Effector memory CD4-positive, alpha-beta T cell (primary cell): ENCODE results near the gene HELQ.

Experiments
- DNase-seq, 3 donors: peaks; one replicate each; pipeline ENCODE4 v3.0.0-alpha.2; 2020
- H3K27ac ChIP-seq: 2 replicates; pipeline ENCODE4 v1.7.0; 2013; ENCODE audit warnings: mild to moderate bottlenecking, low read length, moderate library complexity; ENCODE audit not compliant: insufficient read depth, poor library complexity, severe bottlenecking
- H3K27me3 ChIP-seq: replicated peaks from 2 replicates; pipeline ENCODE4 v1.7.0; 2013; ENCODE audit warnings: mild to moderate bottlenecking, low read length; ENCODE audit not compliant: insufficient read depth, control insufficient read depth, poor library complexity, severe bottlenecking
- H3K36me3 ChIP-seq: 2 replicates; pipeline ENCODE4 v1.7.0; 2013; ENCODE audit warnings: mild to moderate bottlenecking, low read length, moderate library complexity; ENCODE audit not compliant: control insufficient read depth, insufficient read depth
- H3K4me1 ChIP-seq: 2 replicates; pipeline ENCODE4 v1.7.0; 2013; ENCODE audit warnings: low read length, mild to moderate bottlenecking; ENCODE audit not compliant: control insufficient read depth, insufficient read depth, poor library complexity, severe bottlenecking
- H3K4me3 ChIP-seq: 2 replicates; pipeline ENCODE4 v1.7.0; 2013; ENCODE audit warnings: low read length, low read depth, mild to moderate bottlenecking; ENCODE audit not compliant: insufficient read depth, poor library complexity, severe bottlenecking
- H3K9me3 ChIP-seq: 2 replicates; pipeline ENCODE4 v1.7.0; 2013; ENCODE audit warnings: mild to moderate bottlenecking, low read length, moderate library complexity; ENCODE audit not compliant: control insufficient read depth

HELQ gene

GRCh38 chr4:83393908-83394307, 61.7 kb downstream of the HELQ start:
- H3K27ac ChIP-seq = no peak overlapping the region
- no peaks in the 10 kb centered on the region for H3K9me3 ChIP-seq
- no peak for DNase-seq
- H3K4me1 ChIP-seq = no peaks in the 10 kb centered on the region
- H3K36me3 ChIP-seq = no peaks in the 10 kb centered on the region
- H3K27me3 ChIP-seq = no peaks in the 10 kb centered on the region
- no peak overlapping the region for H3K4me3 ChIP-seq

- Histone ChIP-seq H3K36me3 (no peaks in the 10 kb centered on the region), H3K9me3 (no peaks in the 10 kb centered on the region), H3K4me1 (peaks cover 7% of the 10 kb centered on the region), H3K27ac (no peak overlapping the region), H3K4me3 (no peak overlapping the region), H3K27me3 (no peaks in the 10 kb centered on the region)
- no peak for DNase-seq
Measured at GRCh38 chr4:83392562-83392961, 63.1 kb downstream of the HELQ start.

GRCh38 chr4:83390944-83391343, 64.7 kb downstream of the HELQ start:
- H3K4me1 ChIP-seq = peaks cover 7% of the 10 kb centered on the region
- DNase-seq = no peak
- no peaks in the 10 kb centered on the region for H3K27me3 ChIP-seq
- no peaks in the 10 kb centered on the region for H3K9me3 ChIP-seq
- no peaks in the 10 kb centered on the region for H3K36me3 ChIP-seq
- H3K27ac ChIP-seq = no peak overlapping the region
- H3K4me3 ChIP-seq = no peak overlapping the region

- Histone ChIP-seq H3K4me1 (peaks cover 7% of the 10 kb centered on the region), H3K27ac (no peak overlapping the region), H3K27me3 (no peaks in the 10 kb centered on the region), H3K36me3 (no peaks in the 10 kb centered on the region), H3K4me3 (no peak overlapping the region), H3K9me3 (no peaks in the 10 kb centered on the region)
- no peak for DNase-seq
Measured at GRCh38 chr4:83389756-83390505, 65.7 kb downstream of the HELQ start.

DNA sequence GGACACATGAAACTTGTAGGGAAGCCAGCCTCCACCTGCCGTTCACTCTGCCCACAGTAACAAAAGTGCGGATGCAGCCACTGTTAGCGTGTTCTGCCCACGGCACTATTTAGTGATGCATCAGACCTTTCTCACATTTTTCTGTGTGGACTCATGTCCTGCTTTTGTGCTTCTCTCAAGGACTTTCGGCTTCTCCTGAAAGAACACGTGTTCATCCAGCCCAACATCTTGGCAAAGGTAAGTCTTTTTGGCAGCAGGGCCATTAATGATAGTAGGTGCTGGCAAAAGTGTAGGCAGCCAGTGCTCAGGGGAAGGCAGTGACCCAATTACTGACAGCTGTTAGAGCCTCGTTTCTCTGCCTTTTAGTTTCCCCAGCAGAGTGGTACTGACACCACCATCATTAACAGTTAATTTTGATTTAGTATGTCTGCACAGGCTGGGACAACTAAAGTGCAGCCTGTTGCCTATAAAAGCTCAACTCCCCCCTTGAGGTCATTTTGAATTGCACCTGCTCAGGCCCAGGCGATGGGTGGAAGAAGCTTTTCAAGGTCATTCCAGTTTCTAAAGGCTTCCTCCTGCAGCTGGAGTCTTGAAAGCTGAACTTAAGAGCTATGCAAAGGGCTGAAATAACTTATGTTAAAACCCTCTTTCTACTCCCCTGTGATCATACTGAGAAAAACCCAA, 66.4 kb downstream of the HELQ start:
- no peak for DNase-seq
- no peaks in the 10 kb centered on the region for H3K27me3 ChIP-seq
- H3K4me3 ChIP-seq = no peak overlapping the region
- H3K4me1 ChIP-seq = peaks cover 7% of the 10 kb centered on the region
- no peaks in the 10 kb centered on the region for H3K9me3 ChIP-seq
- H3K36me3 ChIP-seq = no peaks in the 10 kb centered on the region
- no peak overlapping the region for H3K27ac ChIP-seq

DNA sequence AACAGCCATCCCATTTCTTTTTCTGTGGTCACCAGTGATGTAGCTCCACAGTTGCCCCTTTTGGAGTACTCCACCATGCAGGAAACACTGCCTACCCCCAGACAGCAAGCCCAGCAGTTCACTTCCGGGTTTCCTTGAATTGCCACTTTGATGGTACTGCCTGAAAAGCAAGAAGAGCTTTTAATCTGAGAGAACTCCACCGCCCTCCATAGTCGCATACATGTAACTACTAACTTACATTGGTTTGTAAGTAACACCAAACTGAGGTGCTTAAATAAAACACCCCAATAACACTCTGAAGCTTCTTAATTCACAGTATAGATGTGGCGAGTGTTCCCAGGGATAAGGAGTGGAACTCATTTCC, 67.3 kb downstream of the HELQ start:
- no peak overlapping the region for H3K27ac ChIP-seq
- no peak overlapping the region for H3K4me3 ChIP-seq
- peaks cover 7% of the 10 kb centered on the region for H3K4me1 ChIP-seq
- H3K36me3 ChIP-seq = no peaks in the 10 kb centered on the region
- no peaks in the 10 kb centered on the region for H3K27me3 ChIP-seq
- no peak for DNase-seq
- no peaks in the 10 kb centered on the region for H3K9me3 ChIP-seq

DNA sequence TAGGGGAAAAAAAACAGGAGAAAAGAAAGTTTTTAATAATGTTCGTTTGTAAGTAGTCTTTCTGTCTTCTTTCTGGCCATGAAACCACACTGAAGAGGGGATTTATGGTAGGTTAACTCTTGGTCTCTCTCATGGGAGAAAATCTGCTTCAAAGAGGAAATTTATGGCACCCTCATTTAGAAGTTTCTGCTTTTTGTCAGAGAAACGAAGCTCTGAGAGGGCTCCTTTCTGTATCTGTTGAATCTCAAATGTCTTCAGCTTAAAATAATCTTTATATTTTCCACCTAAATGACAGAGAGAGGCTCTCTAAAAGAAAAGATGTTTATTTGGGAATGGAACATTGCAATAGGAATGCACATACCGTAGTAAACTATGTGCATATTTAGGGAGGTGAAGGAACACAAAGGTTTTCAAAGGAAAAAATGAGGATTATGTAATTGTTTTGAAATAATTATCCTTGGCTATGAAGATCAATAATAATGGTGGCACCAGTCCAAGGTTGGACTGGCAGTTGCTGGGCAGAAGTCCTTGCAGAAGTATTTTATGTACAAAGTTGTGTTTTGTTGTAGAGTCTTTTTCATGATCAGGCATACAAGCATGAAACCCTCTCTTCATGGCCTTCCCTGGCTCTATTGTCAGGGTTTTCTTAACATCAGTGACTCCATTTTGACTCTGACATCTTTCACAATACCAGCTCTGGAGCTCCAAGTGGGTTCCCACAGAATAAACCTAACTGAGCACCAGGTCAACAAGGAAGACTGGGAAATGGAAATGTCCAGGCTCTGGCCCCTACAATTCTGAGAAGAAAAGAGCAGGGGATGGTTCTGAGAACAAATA, 67.9 kb downstream of the HELQ start:
- Histone ChIP-seq H3K27ac (no peak overlapping the region), H3K27me3 (no peaks in the 10 kb centered on the region), H3K36me3 (no peaks in the 10 kb centered on the region), H3K4me1 (peaks cover 7% of the 10 kb centered on the region), H3K9me3 (no peaks in the 10 kb centered on the region), H3K4me3 (no peak overlapping the region)
- no peak for DNase-seq

- H3K9me3 ChIP-seq = no peaks in the 10 kb centered on the region
- H3K27me3 ChIP-seq = no peaks in the 10 kb centered on the region
- no peak overlapping the region for H3K4me3 ChIP-seq
- DNase-seq = no peak
- H3K36me3 ChIP-seq = no peaks in the 10 kb centered on the region
- peaks cover 7% of the 10 kb centered on the region for H3K4me1 ChIP-seq
- no peak overlapping the region for H3K27ac ChIP-seq
Measured at GRCh38 chr4:83387012-83387411, 68.6 kb downstream of the HELQ start.

DNA sequence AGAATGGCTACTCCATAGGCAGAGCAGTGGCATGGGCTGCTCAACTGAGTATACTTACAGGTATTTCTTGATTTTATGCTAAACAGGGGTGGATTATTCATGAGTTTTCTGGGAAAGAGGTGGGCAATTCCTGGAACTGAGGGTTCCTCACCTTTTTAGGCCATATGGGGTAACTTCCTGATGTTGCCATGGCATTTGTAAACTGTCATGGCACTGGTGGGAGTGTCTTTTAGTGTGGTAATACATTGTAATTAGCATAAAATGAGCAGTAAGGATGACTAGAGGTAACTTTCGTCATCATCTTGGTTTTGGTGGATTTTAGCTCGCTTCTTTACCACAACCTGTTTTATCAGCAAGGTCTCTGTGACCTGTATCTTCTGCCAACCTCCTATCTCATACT, 72.8 kb downstream of the HELQ start:
- no peak for DNase-seq
- H3K9me3 ChIP-seq = peaks cover 6% of the 10 kb centered on the region
- H3K4me1 ChIP-seq = no peaks in the 10 kb centered on the region
- no peaks in the 10 kb centered on the region for H3K27me3 ChIP-seq
- no peak overlapping the region for H3K27ac ChIP-seq
- no peak overlapping the region for H3K4me3 ChIP-seq
- H3K36me3 ChIP-seq = no peaks in the 10 kb centered on the region

DNA sequence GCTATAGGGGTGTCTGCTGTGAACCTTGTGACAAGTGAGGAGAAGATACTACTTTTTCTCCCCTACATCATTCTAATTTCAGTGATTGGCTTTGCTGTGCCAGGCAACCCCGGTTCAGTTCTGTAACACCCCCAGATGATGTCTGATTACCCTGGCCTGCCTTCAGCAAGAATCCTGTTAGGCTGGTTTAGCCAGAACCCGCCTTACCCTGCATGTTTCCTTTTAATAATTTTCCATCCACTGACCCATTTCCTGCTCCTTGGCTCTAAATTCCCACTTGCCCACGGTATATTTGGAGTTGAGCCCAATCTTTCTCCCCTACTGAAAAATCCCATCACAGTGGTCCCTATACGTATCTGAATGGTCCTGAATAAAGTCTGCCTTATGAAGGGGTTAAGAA, 74.5 kb downstream of the HELQ start:
- Histone ChIP-seq H3K4me3 (no peak overlapping the region), H3K36me3 (no peaks in the 10 kb centered on the region), H3K9me3 (peaks cover 6% of the 10 kb centered on the region), H3K4me1 (no peaks in the 10 kb centered on the region), H3K27me3 (no peaks in the 10 kb centered on the region), H3K27ac (no peak overlapping the region)
- DNase-seq = no peak
